GM12892 (cell line): ENCODE results near the gene POP4.

Experiments used
- POLR2A ChIP-seq: IDR thresholded peaks from 2 replicates; pipeline ENCODE4 v1.6.1; 2011; ENCODE audit warnings: low read depth, low read length, control low read depth
- POLR2AphosphoS5 ChIP-seq: IDR thresholded peaks from 2 replicates; pipeline ENCODE4 v1.6.1; 2011; ENCODE audit warnings: low read depth, low read length, control low read depth
- TAF1 ChIP-seq: IDR thresholded peaks from 2 replicates; pipeline ENCODE4 v1.6.1; 2011; ENCODE audit warnings: low read depth, mild to moderate bottlenecking, control low read depth, low read length, borderline replicate concordance

GRCh38 chr19:29598036-29598435, 8.0 kb upstream of the POP4 start:
- TF ChIP-seq POLR2AphosphoS5 (no peak), POLR2A (no peak), TAF1 (no peak)
